ENCODE data around the gene NUBPL.

Gene NUBPL

GRCh38 chr14:31543969-31544799 lies 17.0 kb upstream of the NUBPL start:
- no peak for TF ChIP-seq CTCF (IDR thresholded peaks at IDR 0.05; ENCODE audit: extremely low read depth, missing control alignments)
- no peak for DNase-seq (ENCODE audit: low spot score)

- DNase-seq (ENCODE audit: low spot score): no peak
- TF ChIP-seq CTCF (IDR thresholded peaks at IDR 0.05; ENCODE audit: extremely low read depth, missing control alignments): no peak
Measured at GRCh38 chr14:31544816-31545215, 16.4 kb upstream of the NUBPL start.

- no peak for TF ChIP-seq CTCF (IDR thresholded peaks at IDR 0.05; ENCODE audit: extremely low read depth, missing control alignments)
Measured at GRCh38 chr14:31545328-31545727, 15.9 kb upstream of the NUBPL start.

GRCh38 chr14:31549817-31550216 lies 11.4 kb upstream of the NUBPL start:
- no peak for TF ChIP-seq CTCF (IDR thresholded peaks at IDR 0.05; ENCODE audit: extremely low read depth, missing control alignments)
- no peak for DNase-seq (ENCODE audit: low spot score)

More at GRCh38 chr14:31545328-31545727, 15.9 kb upstream of the NUBPL start:
- DNase-seq (ENCODE audit: low spot score): no peak

- TF ChIP-seq CTCF (IDR thresholded peaks at IDR 0.05; ENCODE audit: extremely low read depth, missing control alignments): no peak
- no peak for DNase-seq (ENCODE audit: low spot score)
Measured at GRCh38 chr14:31550589-31550988, 10.6 kb upstream of the NUBPL start.

GRCh38 chr14:31556191-31556590 lies 5.0 kb upstream of the NUBPL start:
- no peak for TF ChIP-seq CTCF (IDR thresholded peaks at IDR 0.05; ENCODE audit: extremely low read depth, missing control alignments)
- no peak for DNase-seq (ENCODE audit: low spot score)

GRCh38 chr14:31559939-31560338 lies 1.3 kb upstream of the NUBPL start:
- no peak for TF ChIP-seq CTCF (IDR thresholded peaks at IDR 0.05; ENCODE audit: extremely low read depth, missing control alignments)

More at GRCh38 chr14:31559939-31560338, 1.3 kb upstream of the NUBPL start:
- DNase-seq (ENCODE audit: low spot score): no peak
